Testis (tissue), 3 donors: ENCODE data around the gene GALNT17. TPM values are rescaled to one million over a fixed set of nuclear protein-coding genes. Genes with fewer than 3 reads are reported as not detected.

Experiments
- DNase-seq: peaks from one replicate; pipeline ENCODE4 v3.0.0-alpha.2; 2019
- H3K27ac ChIP-seq, 2 donors: fragments of 200-600 bp; sonication (generic); one replicate each; pipeline ENCODE4 v1.5.1; 2019
- H3K27me3 ChIP-seq: fragments of 200-600 bp; sonication (generic); one replicate; pipeline ENCODE4 v1.5.1; 2019
- H3K36me3 ChIP-seq: fragments of 200-600 bp; sonication (generic); one replicate; pipeline ENCODE4 v1.5.1; 2017; ENCODE audit warnings: low read depth; ENCODE audit errors: missing control alignments
- H3K4me1 ChIP-seq: fragments of 200-600 bp; sonication (generic); one replicate; pipeline ENCODE4 v1.5.1; 2019
- H3K4me3 ChIP-seq, 2 donors: fragments of 200-600 bp; sonication (generic); one replicate each; pipeline ENCODE4 v1.5.1; 2017 to 2019
- H3K9me3 ChIP-seq: fragments of 200-600 bp; sonication (generic); one replicate; pipeline ENCODE4 v1.5.1; 2017
- POLR2A ChIP-seq: fragments of 450-650 bp; IDR thresholded peaks from one replicate; pipeline ENCODE4 v1.6.1; 2017; ENCODE audit warnings: antibody characterized with exemption, mild to moderate bottlenecking, moderate library complexity
- WGBS, 2 donors: methylation state at CpG; one replicate each; pipeline ENCODE4 v1.1.5; 2018; 5-methylcytosine and 5-hydroxymethylcytosine counted together
- intact Hi-C: fragments of 100-400 bp; cut with DNase I; formaldehyde crosslinking; loops from one replicate; pipeline ENCODE4 v1.15.1; 2023; ENCODE audit warnings: low total_unique reads
- polyA plus RNA-seq: library from polyadenylated mRNA; stranded (reverse); fragments of 350-450 nt; fragmentation: Illumina TruSeq; extraction: RNeasy Lipid Tissue Mini Kit (QIAGEN cat#74804); gene quantifications from one replicate; pipeline ENCODE4 v1.2.3, GENCODE V29; 2014; ENCODE audit warnings: low read depth, low replicate concordance; ENCODE audit not compliant: insufficient read depth
- total RNA-seq, 2 donors: library from RNA; depleted of rRNA; stranded (reverse); fragments of >200 nt; gene quantifications; one replicate each; pipeline ENCODE4 v1.2.3, GENCODE V29; 2016
- TF ChIP-seq, protein P1 (sequence below), 3 experiments: fragments of 450-650 bp in 2 of 3; fragments of 200-600 bp in 1 of 3; sonication (generic) in 1 of 3; IDR thresholded peaks; one replicate each; pipeline ENCODE4 v1.5.1; 2016 to 2019; ENCODE audit warnings: antibody characterized with exemption in 3 of 3, mild to moderate bottlenecking in 2 of 3, moderate library complexity in 1 of 3

The GALNT17 gene
- total and polyA plus RNA-seq, 3 donors from 2014 or later = 10.9 to 39.1 (median 29.4) TPM

DNA sequence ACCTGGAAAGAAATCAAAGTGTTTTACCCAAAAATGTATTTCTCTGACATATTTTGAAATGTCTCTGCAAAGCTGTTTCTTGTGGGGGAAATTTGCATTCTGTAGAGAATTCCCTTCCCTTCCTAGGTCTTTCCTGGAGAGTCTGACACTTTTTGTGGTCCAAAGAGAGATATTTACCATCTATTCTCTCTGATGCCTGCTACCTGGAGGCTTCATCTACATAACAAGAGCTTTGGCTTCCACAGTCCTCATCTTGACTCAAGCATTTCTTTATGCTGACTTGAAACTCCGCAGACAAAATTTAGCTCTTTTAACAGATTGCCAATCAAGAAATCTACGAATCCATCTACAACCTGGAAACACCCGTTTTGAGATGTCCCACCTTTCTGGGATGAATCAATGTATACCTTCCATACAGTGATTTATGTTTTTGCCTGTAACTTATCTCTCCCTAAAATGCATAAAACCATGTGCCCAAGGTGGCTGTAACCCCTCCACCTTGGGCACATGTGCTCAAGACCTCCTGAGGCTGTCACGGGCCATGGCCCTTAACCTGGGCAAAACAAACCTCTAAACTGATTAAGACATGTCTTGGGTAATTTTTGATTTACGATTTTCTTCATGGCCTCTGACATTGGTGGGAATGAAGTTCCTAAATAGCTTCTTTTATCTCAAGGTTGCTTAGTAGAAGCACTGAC is 334.7 kb downstream of the GALNT17 start:
- WGBS, 2 donors = 81 to 83% methylated on average over 5 of the region's 5 CpGs

DNA sequence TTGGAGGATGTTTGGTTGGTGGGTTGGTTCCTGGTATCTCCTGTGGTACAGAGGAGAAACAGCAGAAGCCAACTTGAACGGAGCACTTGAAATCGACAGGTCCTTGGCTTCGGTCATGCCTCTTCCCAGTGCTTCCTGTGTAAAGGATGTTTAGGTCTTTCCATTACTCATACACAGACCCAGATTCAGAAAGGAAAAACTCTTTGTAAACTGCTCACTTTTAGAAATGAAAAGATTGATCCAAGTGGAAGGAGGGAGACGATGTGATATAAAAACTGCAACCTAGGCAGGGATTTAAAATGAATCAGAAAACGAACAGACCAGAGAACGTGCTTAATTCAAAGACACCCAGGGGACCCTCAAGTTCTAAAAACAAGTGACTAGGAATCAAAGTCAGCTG is 338.4 kb downstream of the GALNT17 start:
- no peak for DNase-seq
- Histone ChIP-seq H3K27ac (no peak overlapping the region), H3K4me3 (no peak overlapping the region), H3K27me3 (no peaks in the 10 kb centered on the region), H3K9me3 (no peaks in the 10 kb centered on the region), H3K4me1 (no peaks in the 10 kb centered on the region), H3K36me3 (no peaks in the 10 kb centered on the region)
- TF ChIP-seq, protein P1, sequence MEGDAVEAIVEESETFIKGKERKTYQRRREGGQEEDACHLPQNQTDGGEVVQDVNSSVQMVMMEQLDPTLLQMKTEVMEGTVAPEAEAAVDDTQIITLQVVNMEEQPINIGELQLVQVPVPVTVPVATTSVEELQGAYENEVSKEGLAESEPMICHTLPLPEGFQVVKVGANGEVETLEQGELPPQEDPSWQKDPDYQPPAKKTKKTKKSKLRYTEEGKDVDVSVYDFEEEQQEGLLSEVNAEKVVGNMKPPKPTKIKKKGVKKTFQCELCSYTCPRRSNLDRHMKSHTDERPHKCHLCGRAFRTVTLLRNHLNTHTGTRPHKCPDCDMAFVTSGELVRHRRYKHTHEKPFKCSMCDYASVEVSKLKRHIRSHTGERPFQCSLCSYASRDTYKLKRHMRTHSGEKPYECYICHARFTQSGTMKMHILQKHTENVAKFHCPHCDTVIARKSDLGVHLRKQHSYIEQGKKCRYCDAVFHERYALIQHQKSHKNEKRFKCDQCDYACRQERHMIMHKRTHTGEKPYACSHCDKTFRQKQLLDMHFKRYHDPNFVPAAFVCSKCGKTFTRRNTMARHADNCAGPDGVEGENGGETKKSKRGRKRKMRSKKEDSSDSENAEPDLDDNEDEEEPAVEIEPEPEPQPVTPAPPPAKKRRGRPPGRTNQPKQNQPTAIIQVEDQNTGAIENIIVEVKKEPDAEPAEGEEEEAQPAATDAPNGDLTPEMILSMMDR (IDR thresholded peaks at IDR 0.05) = no peak
- no peak for TF ChIP-seq POLR2A
- intact Hi-C loops = no loop called here
- WGBS, 2 donors = 79 to 88% methylated on average over 6 of the region's 6 CpGs

More for the DNA sequence above, 334.7 kb downstream of the GALNT17 start:
- Histone ChIP-seq H3K4me1 (peaks cover 10% of the 10 kb centered on the region), H3K36me3 (no peaks in the 10 kb centered on the region), H3K27ac (no peak overlapping the region), H3K27me3 (no peaks in the 10 kb centered on the region), H3K4me3 (no peak overlapping the region), H3K9me3 (no peaks in the 10 kb centered on the region)
- DNase-seq = no peak
- intact Hi-C loops = no loop called here
- TF ChIP-seq, protein P1 (IDR thresholded peaks at IDR 0.05) = no peak
- no peak for TF ChIP-seq POLR2A

DNA sequence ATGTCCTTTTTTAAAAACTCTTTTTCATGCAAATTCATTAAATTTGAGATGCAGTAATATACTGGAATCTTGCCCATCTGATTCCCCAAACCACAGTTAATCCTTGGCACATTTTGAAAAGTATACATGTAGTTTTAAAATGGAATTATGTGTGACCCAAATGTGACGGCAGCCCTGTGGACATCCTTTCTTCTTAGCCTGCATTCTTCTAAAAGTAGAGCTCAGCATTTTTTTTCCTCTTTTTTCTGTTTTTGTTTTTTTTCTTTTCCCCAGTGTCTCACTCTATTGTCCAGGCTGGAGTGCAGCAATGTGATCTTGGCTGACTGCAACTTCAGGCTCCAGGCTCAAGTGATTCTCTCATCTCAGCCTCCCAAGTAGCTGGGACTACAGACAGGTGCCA is 338.9 kb downstream of the GALNT17 start:
- DNase-seq = no peak
- H3K27me3 ChIP-seq = no peaks in the 10 kb centered on the region
- 86 to 89% methylated on average over 1 of the region's 1 CpG for WGBS, 2 donors
- H3K36me3 ChIP-seq = no peaks in the 10 kb centered on the region
- H3K27ac ChIP-seq = no peak overlapping the region
- no peak for TF ChIP-seq POLR2A
- TF ChIP-seq, protein P1 (IDR thresholded peaks at IDR 0.05) = no peak
- no peaks in the 10 kb centered on the region for H3K4me1 ChIP-seq
- H3K4me3 ChIP-seq = no peak overlapping the region
- no peaks in the 10 kb centered on the region for H3K9me3 ChIP-seq
- intact Hi-C loops = no loop called here

DNA sequence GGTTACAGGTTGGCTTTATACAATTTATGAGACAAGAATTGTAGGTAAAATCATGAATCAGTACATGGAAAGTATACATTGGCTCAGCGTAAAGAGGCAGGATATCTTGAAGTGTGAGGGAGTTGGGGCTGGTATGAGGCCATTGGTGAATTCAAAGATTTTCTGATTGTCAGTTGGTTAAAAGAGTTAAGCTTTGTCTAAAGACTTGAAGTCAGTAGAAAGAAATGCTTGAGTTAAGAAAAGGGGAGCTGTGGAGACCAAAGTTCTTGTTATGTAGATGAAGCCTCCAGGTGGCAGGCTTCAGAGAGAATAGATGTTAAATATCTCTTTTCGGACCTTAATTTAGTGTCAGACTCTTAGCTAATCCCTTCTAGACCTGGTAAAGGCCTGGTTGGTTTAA is 341.0 kb downstream of the GALNT17 start:
- Histone ChIP-seq H3K36me3 (no peaks in the 10 kb centered on the region), H3K27me3 (no peaks in the 10 kb centered on the region), H3K4me3 (no peak overlapping the region), H3K4me1 (no peaks in the 10 kb centered on the region), H3K9me3 (no peaks in the 10 kb centered on the region), H3K27ac (no peak overlapping the region)
- no peak for DNase-seq
- intact Hi-C loops = no loop called here
- 84 to 95% methylated on average over 2 of the region's 2 CpGs for WGBS, 2 donors
- no peak for TF ChIP-seq POLR2A
- TF ChIP-seq, protein P1 (IDR thresholded peaks at IDR 0.05) = no peak
